HepG2 (cell line): ENCODE measurements around the gene ANKRD13C. TPM values are rescaled to one million over a fixed set of nuclear protein-coding genes. Genes with fewer than 3 reads are reported as not detected.
A peak's percentile ranks its signal among the peaks of the same experiment; 100 is the strongest.

Source experiments
- ARID3A ChIP-seq: IDR thresholded peaks from 2 replicates; pipeline ENCODE4 v1.6.1; 2012; ENCODE audit warnings: low read depth, low read length, improper control_type of control experiment
- FOXA1 ChIP-seq, 2 experiments: fragments of 450-650 bp in 1 of 2; sonication (generic) in 1 of 2; formaldehyde crosslinking in 1 of 2; IDR thresholded peaks; 2 replicates each; pipeline versions ENCODE4 v1.4.0 to v1.6.1; 2016 to 2020; ENCODE audit warnings: missing genetic modification reagents in 1 of 2
- FOXO1 ChIP-seq: sonication (generic); formaldehyde crosslinking; IDR thresholded peaks from 2 replicates; pipeline ENCODE4 v1.4.0; 2020; ENCODE audit warnings: missing genetic modification reagents
- GRHL1 ChIP-seq: sonication (generic); formaldehyde crosslinking; conservative IDR thresholded peaks from 2 replicates; pipeline ENCODE4 v1.8.0; 2022; ENCODE audit warnings: missing genetic modification reagents
- MAF1 ChIP-seq: sonication (generic); formaldehyde crosslinking; IDR thresholded peaks from 2 replicates; pipeline ENCODE4 v1.5.0; 2020; ENCODE audit warnings: missing genetic modification reagents, borderline replicate concordance
- NFYC ChIP-seq: IDR thresholded peaks from 2 replicates; pipeline ENCODE4 v1.6.1; 2016; ENCODE audit warnings: missing genetic modification reagents, missing compliant biosample characterization
- PTBP1 ChIP-seq: fragments of 200-400 bp; formaldehyde crosslinking; IDR thresholded peaks from 2 replicates; pipeline ENCODE4 v1.6.1; 2018; ENCODE audit warnings: low read length, low read depth; ENCODE audit not compliant: poor library complexity, severe bottlenecking
- SALL1 ChIP-seq: sonication (generic); formaldehyde crosslinking; IDR thresholded peaks from 2 replicates; pipeline ENCODE4 v1.8.0; 2022; ENCODE audit warnings: mild to moderate bottlenecking, missing genetic modification reagents
- SNAI1 ChIP-seq: sonication (generic); formaldehyde crosslinking; IDR thresholded peaks from 2 replicates; pipeline ENCODE4 v1.5.0; 2020; ENCODE audit warnings: mild to moderate bottlenecking, missing genetic modification reagents, borderline replicate concordance
- SNAPC4 ChIP-seq: sonication (generic); formaldehyde crosslinking; IDR thresholded peaks from 2 replicates; pipeline ENCODE4 v1.4.0; 2020; ENCODE audit warnings: mild to moderate bottlenecking, missing genetic modification reagents
- SOX13 ChIP-seq, 3 experiments: fragments of 450-650 bp in 1 of 3; sonication (generic) in 1 of 3; formaldehyde crosslinking in 1 of 3; IDR thresholded peaks in 2 of 3; conservative IDR thresholded peaks in 1 of 3; 2 replicates each; pipeline versions ENCODE4 v1.5.0 to v1.6.1; 2016 to 2020; ENCODE audit warnings: antibody characterized with exemption in 1 of 3, mild to moderate bottlenecking in 1 of 3, missing compliant biosample characterization in 1 of 3, missing genetic modification reagents in 1 of 3, moderate library complexity in 1 of 3
- SOX6 ChIP-seq, 2 experiments: fragments of 450-650 bp in 1 of 2; sonication (generic) in 1 of 2; formaldehyde crosslinking in 1 of 2; IDR thresholded peaks; 2 replicates each; pipeline versions ENCODE4 v1.4.0 to v1.6.1; 2017 to 2020; ENCODE audit warnings: antibody characterized with exemption in 1 of 2, mild to moderate bottlenecking in 1 of 2, missing genetic modification reagents in 1 of 2
- SP140L ChIP-seq: sonication (generic); formaldehyde crosslinking; IDR thresholded peaks from 2 replicates; pipeline ENCODE4 v1.4.0; 2020; ENCODE audit warnings: missing genetic modification reagents, borderline replicate concordance
- TBL1XR1 ChIP-seq: fragments of 150-350 bp; IDR thresholded peaks from 2 replicates; pipeline ENCODE4 v1.6.1; 2014; ENCODE audit warnings: borderline replicate concordance, low read length; ENCODE audit not compliant: partially characterized antibody
- ZMYM4 ChIP-seq: sonication (generic); formaldehyde crosslinking; IDR thresholded peaks from 2 replicates; pipeline ENCODE4 v1.8.1; 2023; ENCODE audit warnings: mild to moderate bottlenecking, missing genetic modification reagents
- ZNF292 ChIP-seq: sonication (generic); formaldehyde crosslinking; IDR thresholded peaks from 2 replicates; pipeline ENCODE4 v1.8.1; 2022; ENCODE audit warnings: mild to moderate bottlenecking, low read depth, missing genetic modification reagents, borderline replicate concordance
- ZNF577 ChIP-seq: sonication (generic); formaldehyde crosslinking; IDR thresholded peaks from 2 replicates; pipeline ENCODE4 v1.4.0; 2020; ENCODE audit warnings: mild to moderate bottlenecking, low read depth, missing genetic modification reagents, borderline replicate concordance
- ZNF703 ChIP-seq: sonication (generic); formaldehyde crosslinking; IDR thresholded peaks from 2 replicates; pipeline ENCODE4 v1.5.1; 2020; ENCODE audit warnings: missing genetic modification reagents, mild to moderate bottlenecking, moderate library complexity, borderline replicate concordance
- ZNF782 ChIP-seq: sonication (generic); formaldehyde crosslinking; IDR thresholded peaks from 2 replicates; pipeline ENCODE4 v1.4.0; 2020; ENCODE audit warnings: missing genetic modification reagents, mild to moderate bottlenecking, borderline replicate concordance
- polyA plus RNA-seq, 8 experiments: library from polyadenylated mRNA; depleted of rRNA in 3 of 8; stranded (reverse) in 7 of 8; unstranded in 1 of 8; fragments of >200 nt; fragmentation: Illumina TruSeq in 4 of 8; extraction: Trizol in 4 of 8; gene quantifications; 2 replicates each; pipeline versions ENCODE4 v1.2.1 to v1.2.3, GENCODE V29; 2011 to 2016; ENCODE audit warnings: low read depth in 4 of 8, missing spikeins in 1 of 8, mixed read lengths in 1 of 8; ENCODE audit not compliant: insufficient read depth in 1 of 8
- total RNA-seq, 5 experiments: library from RNA; depleted of rRNA; stranded (reverse); fragments of >200 nt; fragmentation: Illumina TruSeq; extraction: Trizol; gene quantifications; 2 replicates each; pipeline ENCODE4 v1.2.3, GENCODE V29; 2016; ENCODE audit warnings: low read depth in 1 of 5

Gene ANKRD13C
- total and polyA plus RNA-seq, 2 of the 13 experiments (the other 11 are each of a cell fraction or from before 2014, with no cell fraction given), result 6.2 to 17.6 TPM

- TF ChIP-seq TBL1XR1 (no peak), FOXO1 (CRISPR knock-in tag) (no peak), ZNF577 (CRISPR knock-in tag) (no peak), ARID3A (0 out of 2 replicates have a peak, but pooled peaks have one; percentile 37), ZNF782 (no peak), ZNF703 (CRISPR knock-in tag) (peak; percentile 73), FOXA1 (IDR thresholded peaks at IDR 0.05) (no peak), FOXA1 (CRISPR knock-in tag; IDR thresholded peaks at IDR 0.05) (peak; percentile 22; the same call in 1 of the 2 replicates), GRHL1 (no peak), SALL1 (CRISPR knock-in tag) (peak; percentile 90), SNAI1 (CRISPR knock-in tag) (peak; percentile 92), PTBP1 (no peak), SOX6 (IDR thresholded peaks at IDR 0.05) (no peak), SOX6 (CRISPR knock-in tag; IDR thresholded peaks at IDR 0.05) (peak; percentile 74), SNAPC4 (CRISPR knock-in tag) (peak; percentile 79; the same call in 1 of the 2 replicates), ZNF292 (CRISPR knock-in tag) (peak; percentile 94), MAF1 (CRISPR knock-in tag) (peak; percentile 48; the same call in 1 of the 2 replicates), NFYC (CRISPR knock-in tag) (no peak; the same call in none of the 2 replicates), SP140L (CRISPR knock-in tag) (0 out of 2 replicates have a peak, but pooled peaks have one; percentile 69), SOX13 (IDR thresholded peaks at IDR 0.05) (no peak), SOX13 (CRISPR knock-in tag; conservative IDR thresholded peaks at IDR 0.05 in 1 of 2, IDR thresholded peaks at IDR 0.05 in 1 of 2) (no peak), ZMYM4 (peak; percentile 99)
Observed at GRCh38 chr1:70354332-70355110, at the start of gene ANKRD13C (continued).
